Heart left ventricle (tissue), 13 donors: ENCODE measurements around the gene C3orf62.

ENCODE experiments used
- POLR2A ChIP-seq, 2 donors: fragments of 450-650 bp; IDR thresholded peaks; one replicate each; pipeline ENCODE4 v1.6.1; 2017; ENCODE audit warnings: antibody characterized with exemption in 2 of 2, mild to moderate bottlenecking in 2 of 2, moderate library complexity in 2 of 2
- TF ChIP-seq, protein P1 (sequence below), 12 donors: fragments of 200-600 bp; sonication (generic) in 4 of 12; IDR thresholded peaks; one replicate each; pipeline versions ENCODE4 v1.5.0 to v1.8.0; 2018 to 2022; ENCODE audit warnings: antibody characterized with exemption in 12 of 12, mild to moderate bottlenecking in 5 of 12
- donor health status: ischemic (EF 13 %, LVEDD 7.1; RV severe dilation, severe dysfunction).
- donor health status: DM: no; HTN: yes; CAD: no.
- donor health status: DM: no; HTN: no; CAD: no.
- donor health status: ischemic (EF 25% LVEDD 6.9; RV normal size, moderate dysfunction).
- donor health status: ischemic (EF 25% LVEDD 5.7; RV mildly dilated, moderate dysfunction).
- donor health status: ischemic (EF 35%, LVEDD 5.7; RV mildly dilated, moderate dysfunction).
- donor health status: nonischemic (EF 11% LVEDD 7.7; RV severe dilation, severe dysfunction).
- donor health status: DM: yes; HTN: yes; CAD: no.
- donor health status: PGD.
- donor health status: ischemic (EF 29% LVEDD 5.4; RV normal size, mild dysfunction).
- donor health status: nonischemic (EF 23%, LVEDD 6.1; RV moderate dilation, normal function).

DNA sequence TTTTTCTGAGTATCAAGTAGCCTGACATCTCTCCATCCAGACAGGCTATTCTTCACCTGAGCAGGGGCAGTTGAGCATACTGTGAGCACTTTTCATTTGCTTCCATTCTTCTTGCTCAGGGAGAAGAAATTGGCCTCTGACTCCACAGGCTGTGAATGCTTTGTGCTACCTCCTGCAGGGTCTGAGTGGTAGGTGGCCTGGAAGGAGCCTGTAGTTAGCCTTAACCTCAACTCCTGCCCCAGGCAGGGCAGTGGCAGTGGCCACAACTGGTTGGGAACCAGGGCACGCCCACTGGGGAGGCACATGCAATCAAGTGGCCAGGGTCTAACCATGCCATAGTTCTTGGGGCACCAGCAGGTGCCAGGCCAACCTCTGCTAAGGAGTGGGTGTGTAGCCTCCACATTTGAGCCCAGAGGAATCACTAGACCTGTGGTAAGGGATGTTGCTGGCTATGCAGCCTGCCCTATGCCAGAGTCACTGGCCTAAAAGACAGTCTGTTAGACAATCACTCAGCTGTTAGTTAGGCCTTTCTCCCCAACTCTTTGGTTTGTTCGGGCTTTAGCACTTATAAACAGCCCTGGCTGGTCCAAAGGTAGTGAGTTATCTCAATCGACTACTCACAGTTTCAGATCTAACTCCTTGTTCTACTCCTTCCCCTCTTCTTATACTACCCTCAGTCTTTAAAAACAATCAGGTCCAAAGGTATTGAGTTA lies 7.4 kb downstream of the C3orf62 start:
- no peak for TF ChIP-seq POLR2A (IDR thresholded peaks at IDR 0.05)
- TF ChIP-seq, protein P1, sequence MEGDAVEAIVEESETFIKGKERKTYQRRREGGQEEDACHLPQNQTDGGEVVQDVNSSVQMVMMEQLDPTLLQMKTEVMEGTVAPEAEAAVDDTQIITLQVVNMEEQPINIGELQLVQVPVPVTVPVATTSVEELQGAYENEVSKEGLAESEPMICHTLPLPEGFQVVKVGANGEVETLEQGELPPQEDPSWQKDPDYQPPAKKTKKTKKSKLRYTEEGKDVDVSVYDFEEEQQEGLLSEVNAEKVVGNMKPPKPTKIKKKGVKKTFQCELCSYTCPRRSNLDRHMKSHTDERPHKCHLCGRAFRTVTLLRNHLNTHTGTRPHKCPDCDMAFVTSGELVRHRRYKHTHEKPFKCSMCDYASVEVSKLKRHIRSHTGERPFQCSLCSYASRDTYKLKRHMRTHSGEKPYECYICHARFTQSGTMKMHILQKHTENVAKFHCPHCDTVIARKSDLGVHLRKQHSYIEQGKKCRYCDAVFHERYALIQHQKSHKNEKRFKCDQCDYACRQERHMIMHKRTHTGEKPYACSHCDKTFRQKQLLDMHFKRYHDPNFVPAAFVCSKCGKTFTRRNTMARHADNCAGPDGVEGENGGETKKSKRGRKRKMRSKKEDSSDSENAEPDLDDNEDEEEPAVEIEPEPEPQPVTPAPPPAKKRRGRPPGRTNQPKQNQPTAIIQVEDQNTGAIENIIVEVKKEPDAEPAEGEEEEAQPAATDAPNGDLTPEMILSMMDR (IDR thresholded peaks at IDR 0.05), result no peak
